Measurements from ENCODE around the gene NRBP1.
A peak's percentile ranks its signal among the peaks of the same experiment; 100 is the strongest.

The NRBP1 gene

DNA sequence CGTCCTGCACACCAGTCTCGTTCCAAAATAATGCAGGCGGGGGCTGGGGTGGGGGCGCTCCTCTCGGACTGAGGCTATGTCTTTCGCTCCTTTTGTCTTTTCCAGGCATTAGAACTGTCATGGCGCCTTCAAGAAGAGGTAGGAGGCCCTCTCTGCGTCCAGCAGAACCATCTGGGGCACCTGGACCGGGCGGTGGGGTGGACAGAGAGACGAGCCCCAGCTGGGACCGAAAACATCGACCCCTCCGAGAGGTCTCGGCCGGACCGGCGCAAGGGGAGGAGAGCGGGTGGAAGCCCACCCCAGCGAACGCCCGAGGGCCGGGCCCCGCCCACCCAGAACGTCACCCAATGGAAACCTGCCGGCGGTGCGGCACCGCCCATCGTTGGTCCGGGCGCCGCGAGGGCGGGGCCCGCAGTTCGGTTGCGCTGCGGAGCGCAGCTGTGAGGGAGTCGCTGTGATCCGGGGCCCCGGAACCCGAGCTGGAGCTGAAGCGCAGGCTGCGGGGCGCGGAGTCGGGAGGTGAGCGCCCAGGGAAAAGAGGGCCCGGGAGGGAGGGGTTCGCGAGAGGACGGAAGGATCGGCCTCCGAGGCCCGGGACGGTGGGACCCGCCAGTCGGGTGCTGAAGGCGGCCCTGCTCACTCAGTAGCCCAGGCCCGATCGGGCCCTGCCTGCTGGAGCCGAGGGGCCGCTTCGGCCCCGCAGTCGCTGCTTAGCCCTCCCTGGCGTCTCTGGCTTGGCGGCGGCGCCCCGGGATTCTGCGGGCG, at the start of gene NRBP1:
TSS of gene NRBP1 (plus strand) at position 419 of the 765 bp plus-strand sequence. CDS start 4,643 bp downstream, outside the sequence.
- ChIA-PET CTCF (interaction anchor here (0.5 to 3.8 kb wide), 5 partner anchors 13 to 1268 kb away, joined by 3 to 19 read pairs (median 3); partner anchors contain the start of gene PPM1G), POLR2A (ENCODE audit: low non-redundant PET) (interaction anchor here (1.3 kb wide), 1 partner anchor 19 kb away, joined by 4 read pairs; the partner anchor contains the start of gene PPM1G)
- peak; percentile 88 for DNase-seq (ENCODE audit: low spot score)
- no peak for TF ChIP-seq CTCF (conservative IDR thresholded peaks at IDR 0.05; ENCODE audit: low read depth)
- H3K27ac ChIP-seq: peak within 1 kb of the TSS; percentile 96

DNA sequence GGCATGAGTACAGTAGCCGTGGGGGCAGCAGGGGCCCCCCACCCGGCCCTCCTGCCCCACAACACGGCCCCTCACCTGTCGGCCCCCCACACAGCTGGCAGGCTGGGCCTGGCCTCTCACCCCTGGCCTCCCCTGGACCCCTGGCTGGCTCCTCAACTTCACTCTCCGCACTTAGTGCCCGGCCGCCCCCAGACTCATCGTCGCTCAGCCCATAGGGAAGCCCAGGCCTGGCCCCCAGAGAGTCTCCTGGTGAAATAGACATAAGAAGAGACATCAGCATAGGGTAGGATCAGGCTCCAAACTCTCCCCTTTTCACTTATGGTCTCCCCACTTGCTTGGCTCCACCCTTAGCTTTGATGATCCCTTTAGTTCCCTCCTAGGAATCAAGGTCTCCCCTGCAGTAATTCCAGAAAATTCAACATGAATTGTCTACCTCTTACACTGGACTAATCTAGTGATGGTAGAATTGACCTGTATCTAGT, 49.6 kb upstream of the NRBP1 start:
- ChIA-PET CTCF (interaction anchor here (0.6 kb wide), 1 partner anchor 40 kb away, joined by 4 read pairs; no protein-coding TSS in a partner anchor), POLR2A (ENCODE audit: low non-redundant PET) (interaction anchor here (1.0 kb wide), 1 partner anchor 61 kb away, joined by 3 read pairs; no protein-coding TSS in a partner anchor)
- TF ChIP-seq CTCF (conservative IDR thresholded peaks at IDR 0.05; ENCODE audit: low read depth): no peak
- DNase-seq (ENCODE audit: low spot score): no peak
- H3K27ac ChIP-seq: peak overlapping the region; percentile 54

DNA sequence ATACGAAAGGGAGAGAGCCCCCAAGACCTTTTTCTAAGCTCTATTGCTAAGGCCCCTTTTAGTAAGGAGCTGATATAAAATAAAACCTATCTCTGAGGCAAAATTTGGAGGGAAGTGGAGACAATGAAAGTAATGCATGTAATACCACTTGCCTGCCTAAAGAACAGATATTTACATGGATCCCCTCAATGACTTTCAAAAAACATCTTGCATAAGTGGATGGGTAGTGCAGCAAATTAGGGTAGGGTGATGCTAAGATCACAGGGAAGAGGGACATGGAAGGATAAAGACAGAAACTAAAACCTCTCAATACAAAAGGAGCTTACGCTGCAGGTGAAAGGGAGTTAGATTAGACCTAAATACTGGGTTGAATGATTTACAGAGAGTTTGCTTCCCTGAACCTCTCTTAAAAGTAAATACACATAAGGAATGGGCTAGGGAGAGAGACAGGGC, 49.0 kb upstream of the NRBP1 start:
- peak overlapping the region; percentile 93 for H3K27ac ChIP-seq
- ChIA-PET CTCF (interaction anchor here (1.0 kb wide), 1 partner anchor 10 kb away, joined by 4 read pairs; the partner anchor contains the start of genes EIF2B4 and SNX17), POLR2A (ENCODE audit: low non-redundant PET) (interaction anchor here (1.0 kb wide), 1 partner anchor 60 kb away, joined by 3 read pairs; no protein-coding TSS in a partner anchor)
- DNase-seq (ENCODE audit: low spot score): no peak
- no peak for TF ChIP-seq CTCF (conservative IDR thresholded peaks at IDR 0.05; ENCODE audit: low read depth)

GRCh38 chr2:27379836-27380625, 48.4 kb upstream of the NRBP1 start:
- DNase-seq (ENCODE audit: low spot score): peak; percentile 22
- peak overlapping the region; percentile 93 for H3K27ac ChIP-seq
- TF ChIP-seq CTCF (conservative IDR thresholded peaks at IDR 0.05; ENCODE audit: low read depth): no peak
- ChIA-PET POLR2A (ENCODE audit: low non-redundant PET) (interaction anchor here (0.7 to 1.0 kb wide), 2 partner anchors 60 to 135 kb away, joined by 3 read pairs; no protein-coding TSS in a partner anchor), CTCF (interaction anchor here (1.0 kb wide), 1 partner anchor 10 kb away, joined by 4 read pairs; the partner anchor contains the start of genes EIF2B4 and SNX17)

GRCh38 chr2:27380626-27381545, 47.5 kb upstream of the NRBP1 start, which contains the start of gene ZNF513:
TSS of gene ZNF513 (minus strand) at chr2:27380734. CDS start at chr2:27380526, 208 bp downstream.
- POLR2A ChIA-PET (ENCODE audit: low non-redundant PET): interaction anchor here (0.7 kb wide), 1 partner anchor 136 kb away, joined by 3 read pairs; no protein-coding TSS in a partner anchor
- H3K27ac ChIP-seq: peak within 1 kb of the TSS; percentile 93
- CTCF ChIA-PET: interaction anchor here (0.6 kb wide), 1 partner anchor 101 kb away, joined by 7 read pairs; no protein-coding TSS in a partner anchor
- TF ChIP-seq CTCF (conservative IDR thresholded peaks at IDR 0.05; ENCODE audit: low read depth): no peak
- peak; percentile 96 for DNase-seq (ENCODE audit: low spot score)

Measured in RWPE1 (cell line).